Lung (tissue), 12 donors: ENCODE measurements around the gene GFAP. TPM values are rescaled to one million over a fixed set of nuclear protein-coding genes. Genes with fewer than 3 reads are reported as not detected.

Experiments used
- ATAC-seq: fragments of 200-7000 bp; cut with Tn5 transposase; one replicate; pipeline ENCODE4 v1.9.1; 2020; ENCODE audit warnings: moderate number of reproducible peaks; ENCODE audit not compliant: insufficient read depth, low FRiP score
- DNase-seq, 3 donors: peaks; one replicate each; pipeline ENCODE4 v3.0.0-alpha.2; 2013 to 2017
- H3K27ac ChIP-seq, 2 donors: one replicate each; pipeline ENCODE4 v1.5.1; 2013; ENCODE audit warnings: mild to moderate bottlenecking in 2 of 2, moderate library complexity in 2 of 2, control low read depth in 1 of 2, inconsistent platforms in 1 of 2, low read depth in 1 of 2, low read length in 1 of 2
- H3K27me3 ChIP-seq, 3 donors: one replicate each; pipeline ENCODE4 v1.5.1; 2013; ENCODE audit warnings: low read length in 2 of 3; ENCODE audit not compliant: control insufficient read depth in 3 of 3, insufficient read depth in 3 of 3
- H3K36me3 ChIP-seq, 4 donors: one replicate each; pipeline ENCODE4 v1.5.1; 2013; ENCODE audit warnings: low read length in 4 of 4, mild to moderate bottlenecking in 1 of 4, moderate library complexity in 1 of 4; ENCODE audit not compliant: control insufficient read depth in 4 of 4, insufficient read depth in 4 of 4
- H3K4me1 ChIP-seq, 5 donors: one replicate each; pipeline ENCODE4 v1.5.1; 2013; ENCODE audit warnings: low read length in 5 of 5, mild to moderate bottlenecking in 2 of 5, moderate library complexity in 1 of 5; ENCODE audit not compliant: control insufficient read depth in 5 of 5, insufficient read depth in 5 of 5
- H3K4me3 ChIP-seq: one replicate; pipeline ENCODE4 v1.5.1; 2013; ENCODE audit warnings: mild to moderate bottlenecking, control low read depth, moderate library complexity
- H3K9ac ChIP-seq, 2 donors: one replicate each; pipeline ENCODE4 v1.5.1; 2013; ENCODE audit warnings: low read length in 2 of 2, control low read depth in 1 of 2; ENCODE audit not compliant: insufficient read depth in 1 of 2
- H3K9me3 ChIP-seq, 4 donors: one replicate each; pipeline ENCODE4 v1.5.1; 2013; ENCODE audit warnings: low read length in 3 of 4, mild to moderate bottlenecking in 1 of 4, moderate library complexity in 1 of 4; ENCODE audit not compliant: control insufficient read depth in 4 of 4, insufficient read depth in 3 of 4
- WGBS, 2 donors: extraction: QIAGEN DNeasy Blood & Tissue Kit; methylation state at CpG; one replicate each; pipeline ENCODE4 v1.1.7; 2013; 5-methylcytosine and 5-hydroxymethylcytosine counted together
- polyA plus RNA-seq, 2 donors: library from polyadenylated mRNA; stranded (reverse); fragments of 200-250 nt; gene quantifications; one replicate each; pipeline ENCODE4 v1.2.1, GENCODE V29; 2013
- total RNA-seq, 2 donors: library from RNA; depleted of rRNA in 1 of 2; stranded (reverse); fragments of >200 nt in 1 of 2; gene quantifications; one replicate each; pipeline ENCODE4 v1.2.1, GENCODE V29; 2014 to 2021
- TF ChIP-seq, protein P1 (sequence below): IDR thresholded peaks from 2 replicates; pipeline ENCODE4 v1.5.1; 2012; ENCODE audit warnings: mild to moderate bottlenecking; ENCODE audit errors: control extremely low read depth, extremely low read depth
- donor health status: control.
- donor health status: control.
- donor health status: Bipolar disorder and iron deficiency.
- donor health status: healthy.
- donor health status: DM: yes; HTN: yes; CAD: no.

Gene GFAP
- total and polyA plus RNA-seq, 4 donors: 0.25 to 0.88 (median 0.34) TPM

DNA sequence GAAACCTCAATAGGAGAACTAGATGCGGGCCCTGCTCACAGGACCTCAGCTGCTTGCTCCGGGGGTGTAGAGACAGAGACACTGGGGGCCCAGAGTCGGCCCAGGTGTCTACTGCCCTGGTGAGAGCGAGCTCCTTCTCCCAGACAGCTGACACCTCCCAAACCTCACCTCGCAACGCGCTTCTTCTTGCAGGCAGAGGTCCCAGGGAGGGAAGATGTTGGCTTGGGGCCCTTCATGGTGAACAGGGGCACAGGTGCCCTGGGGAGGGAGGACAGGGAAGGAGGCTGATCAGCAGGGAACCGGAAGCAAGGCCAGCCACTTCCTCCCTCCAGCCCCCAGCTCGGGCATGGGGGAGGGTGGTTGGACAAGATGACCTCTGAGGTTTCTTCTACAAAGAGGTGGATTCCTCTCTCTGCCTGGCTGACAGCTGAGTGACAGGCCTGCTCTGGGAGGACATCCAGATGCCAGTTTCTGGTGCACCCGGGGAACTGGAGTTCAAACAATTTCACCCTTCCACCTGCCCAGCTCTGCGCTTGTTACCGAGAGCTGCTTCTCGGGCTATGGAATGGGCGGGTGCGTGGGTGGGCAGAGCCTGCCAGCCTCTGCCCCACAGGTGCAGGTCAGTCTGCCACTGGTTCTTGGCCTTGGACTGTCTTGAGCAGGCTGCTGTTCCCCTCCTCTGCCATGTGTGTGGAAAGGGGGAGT, 11.7 kb upstream of the GFAP start:
- H3K4me1 ChIP-seq: peaks cover 0 to 9% (median 0%) of the 10 kb centered on the region in 5 donors
- DNase-seq (no peak), ATAC-seq (no peak)
- peaks cover 0 to 14% (median 0%) of the 10 kb centered on the region in 4 donors for H3K36me3 ChIP-seq
- TF ChIP-seq, protein P1, sequence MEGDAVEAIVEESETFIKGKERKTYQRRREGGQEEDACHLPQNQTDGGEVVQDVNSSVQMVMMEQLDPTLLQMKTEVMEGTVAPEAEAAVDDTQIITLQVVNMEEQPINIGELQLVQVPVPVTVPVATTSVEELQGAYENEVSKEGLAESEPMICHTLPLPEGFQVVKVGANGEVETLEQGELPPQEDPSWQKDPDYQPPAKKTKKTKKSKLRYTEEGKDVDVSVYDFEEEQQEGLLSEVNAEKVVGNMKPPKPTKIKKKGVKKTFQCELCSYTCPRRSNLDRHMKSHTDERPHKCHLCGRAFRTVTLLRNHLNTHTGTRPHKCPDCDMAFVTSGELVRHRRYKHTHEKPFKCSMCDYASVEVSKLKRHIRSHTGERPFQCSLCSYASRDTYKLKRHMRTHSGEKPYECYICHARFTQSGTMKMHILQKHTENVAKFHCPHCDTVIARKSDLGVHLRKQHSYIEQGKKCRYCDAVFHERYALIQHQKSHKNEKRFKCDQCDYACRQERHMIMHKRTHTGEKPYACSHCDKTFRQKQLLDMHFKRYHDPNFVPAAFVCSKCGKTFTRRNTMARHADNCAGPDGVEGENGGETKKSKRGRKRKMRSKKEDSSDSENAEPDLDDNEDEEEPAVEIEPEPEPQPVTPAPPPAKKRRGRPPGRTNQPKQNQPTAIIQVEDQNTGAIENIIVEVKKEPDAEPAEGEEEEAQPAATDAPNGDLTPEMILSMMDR: no peak
- WGBS, 2 donors: 88 to 92% methylated on average over 15 of the region's 15 CpGs
- no peak overlapping the region for H3K4me3 ChIP-seq
- H3K27ac ChIP-seq: no peak overlapping the region
- no peaks in the 10 kb centered on the region for H3K9me3 ChIP-seq
- peaks cover 0 to 9% (median 0%) of the 10 kb centered on the region in 3 donors for H3K27me3 ChIP-seq
- H3K9ac ChIP-seq: no peak overlapping the region

DNA sequence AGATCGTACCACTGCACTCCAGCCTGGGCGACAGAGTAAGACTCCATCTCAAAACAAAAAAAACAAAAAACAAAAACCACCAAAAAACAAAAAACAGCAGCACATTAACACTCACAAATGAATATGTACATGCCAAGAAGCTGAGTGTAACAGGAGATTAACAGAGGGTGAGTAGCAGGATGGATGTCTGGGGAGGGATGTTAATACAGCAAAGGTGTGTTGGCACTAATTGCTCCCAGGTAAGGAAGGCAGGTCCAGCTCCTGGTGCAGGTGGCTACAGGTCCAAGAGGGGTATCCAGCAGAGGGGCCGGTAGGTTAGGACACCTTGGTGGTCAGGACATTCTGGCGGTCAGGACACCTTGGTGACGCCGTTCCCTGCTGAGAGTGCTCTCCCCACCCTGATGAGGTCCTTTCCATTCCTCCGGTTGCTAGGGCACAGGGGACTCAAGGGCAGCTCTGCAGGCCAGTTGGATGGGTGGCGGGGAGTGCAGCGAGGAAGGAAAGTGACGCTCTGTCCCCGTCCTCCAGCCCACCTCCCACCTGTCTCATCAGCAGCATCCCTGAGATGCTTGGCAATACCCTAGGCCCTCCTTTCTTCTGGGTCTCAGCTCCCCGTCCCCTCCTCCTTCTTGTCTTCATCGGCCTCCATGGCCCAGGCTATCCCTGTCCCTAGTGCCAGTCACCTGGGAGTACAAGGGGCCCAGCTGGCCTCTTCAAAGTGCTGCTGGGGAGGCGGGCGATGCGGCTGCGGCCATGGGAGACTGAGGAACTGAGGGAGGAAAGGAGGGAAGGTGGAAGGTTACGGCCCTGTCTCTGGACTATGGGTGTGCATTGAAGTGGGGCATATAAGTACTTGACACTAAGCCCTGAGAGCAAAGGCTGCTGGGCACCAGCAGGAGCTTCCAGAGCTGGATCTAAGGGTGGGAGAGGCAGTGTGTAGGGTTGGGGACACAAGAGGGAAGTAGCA, 10.7 kb upstream of the GFAP start:
- Histone ChIP-seq H3K36me3 (peaks cover 0 to 9% (median 0%) of the 10 kb centered on the region in 4 donors), H3K9ac (no peak overlapping the region), H3K27ac (no peak overlapping the region), H3K4me3 (no peak overlapping the region), H3K4me1 (peaks cover 0 to 9% (median 0%) of the 10 kb centered on the region in 5 donors), H3K27me3 (peaks cover 0 to 14% (median 0%) of the 10 kb centered on the region in 3 donors), H3K9me3 (no peaks in the 10 kb centered on the region)
- no peak for DNase-seq
- WGBS, 2 donors: 96 to 97% methylated on average over 18 of the region's 18 CpGs
- ATAC-seq: no peak
- TF ChIP-seq, protein P1: no peak

DNA sequence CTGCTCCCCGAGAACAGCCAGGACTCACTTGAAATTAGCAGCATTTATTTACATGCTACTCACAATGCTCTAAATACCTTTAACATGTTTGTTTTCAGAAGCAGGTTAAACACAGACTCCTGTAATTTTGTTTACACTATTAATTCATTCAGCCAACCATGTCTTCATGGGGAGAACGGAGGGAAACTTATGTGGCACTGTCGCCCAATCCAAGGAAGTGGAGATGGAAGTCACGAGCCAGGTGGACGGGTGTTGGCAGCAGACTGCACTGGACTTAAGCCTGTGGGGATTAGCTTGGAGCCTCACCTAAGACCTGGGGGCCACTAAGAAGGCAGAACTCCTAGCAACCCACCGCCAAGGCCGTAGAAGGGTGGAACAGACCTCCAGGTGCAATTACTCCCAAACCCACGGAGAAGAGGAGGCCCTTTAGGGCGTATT, 8.8 kb upstream of the GFAP start:
- Histone ChIP-seq H3K4me3 (no peak overlapping the region), H3K27ac (no peak overlapping the region), H3K9me3 (no peaks in the 10 kb centered on the region), H3K27me3 (peaks cover 0 to 14% (median 0%) of the 10 kb centered on the region in 3 donors), H3K4me1 (peaks cover 0 to 13% (median 0%) of the 10 kb centered on the region in 5 donors), H3K36me3 (peaks cover 0 to 5% (median 0%) of the 10 kb centered on the region in 4 donors), H3K9ac (no peak overlapping the region)
- ATAC-seq: no peak
- TF ChIP-seq, protein P1: no peak
- DNase-seq: no peak
- WGBS, 2 donors: 81 to 85% methylated on average over 9 of the region's 9 CpGs
